OCI-LY1 (cell line): ENCODE measurements around the gene MKX.

Source experiments
- H2AFZ ChIP-seq: fragments of 200-600 bp; sonication (generic), shearing (Covaris generic); 2 replicates; pipeline ENCODE4 v1.6.0; 2014; ENCODE audit warnings: antibody characterized with exemption, mild to moderate bottlenecking, low read length
- H3F3A ChIP-seq: fragments of 200-600 bp; sonication (generic), shearing (Covaris generic); 2 replicates; pipeline ENCODE4 v1.6.0; 2014; ENCODE audit warnings: mild to moderate bottlenecking, antibody characterized with exemption, low read length, moderate library complexity; ENCODE audit not compliant: insufficient read depth
- H3K27ac ChIP-seq: fragments of 200-600 bp; sonication (generic); 2 replicates; pipeline ENCODE4 v1.5.1; 2014; ENCODE audit warnings: low read length, mixed run types, mild to moderate bottlenecking, low read depth; ENCODE audit not compliant: poor library complexity, severe bottlenecking
- H3K27me3 ChIP-seq: fragments of 200-600 bp; sonication (generic); 2 replicates; pipeline ENCODE4 v1.6.0; 2014; ENCODE audit warnings: antibody characterized with exemption, mild to moderate bottlenecking, low read length, moderate library complexity; ENCODE audit not compliant: insufficient read depth
- H3K36me3 ChIP-seq: fragments of 200-600 bp; sonication (generic); 2 replicates; pipeline ENCODE4 v1.6.1; 2014; ENCODE audit warnings: mild to moderate bottlenecking, antibody characterized with exemption, low read length, moderate library complexity, mixed read lengths; ENCODE audit not compliant: insufficient read depth
- H3K4me1 ChIP-seq: fragments of 200-600 bp; sonication (generic); 2 replicates; pipeline ENCODE4 v1.5.1; 2014; ENCODE audit warnings: mild to moderate bottlenecking, low read length, moderate library complexity; ENCODE audit not compliant: insufficient read depth, severe bottlenecking
- H3K4me2 ChIP-seq: fragments of 200-600 bp; sonication (generic), shearing (Covaris generic); 2 replicates; pipeline ENCODE4 v1.6.1; 2014; ENCODE audit warnings: low read length
- H3K4me3 ChIP-seq: fragments of 200-600 bp; sonication (generic); 2 replicates; pipeline ENCODE4 v1.5.1; 2014; ENCODE audit warnings: low read length, low read depth, mild to moderate bottlenecking, mixed read lengths; ENCODE audit not compliant: poor library complexity, severe bottlenecking
- H3K79me2 ChIP-seq: fragments of 200-600 bp; shearing (Covaris generic); 2 replicates; pipeline ENCODE4 v1.6.1; 2016; ENCODE audit warnings: mixed run types, low read length, mixed read lengths; ENCODE audit not compliant: insufficient read depth
- H3K9ac ChIP-seq: fragments of 200-600 bp; sonication (generic), shearing (Covaris generic); 2 replicates; pipeline ENCODE4 v1.6.1; 2014; ENCODE audit warnings: mild to moderate bottlenecking, low read length, mixed read lengths
- H3K9me2 ChIP-seq: fragments of 200-600 bp; sonication (generic), shearing (Covaris generic); 2 replicates; pipeline ENCODE4 v1.6.1; 2014; ENCODE audit warnings: low read depth, mild to moderate bottlenecking, low read length, mixed read lengths
- H3K9me3 ChIP-seq: fragments of 200-600 bp; shearing (Covaris generic); 2 replicates; pipeline ENCODE4 v1.6.1; 2014; ENCODE audit warnings: low read length, mixed read lengths
- H4K20me1 ChIP-seq: fragments of 200-600 bp; sonication (generic), shearing (Covaris generic); 2 replicates; pipeline ENCODE4 v1.6.0; 2016; ENCODE audit warnings: mild to moderate bottlenecking, low read length; ENCODE audit not compliant: insufficient read depth
- EZH2 ChIP-seq: fragments of 200-600 bp; sonication (generic), shearing (Covaris generic); IDR thresholded peaks from 2 replicates; pipeline ENCODE4 v1.8.0; 2017; ENCODE audit warnings: borderline replicate concordance, mixed run types, mild to moderate bottlenecking, antibody characterized with exemption, low read length, moderate library complexity, mixed read lengths
- TF ChIP-seq, protein P1 (sequence below): fragments of 200-600 bp; sonication (generic), shearing (Covaris generic); IDR thresholded peaks from 2 replicates; pipeline ENCODE4 v1.5.1; 2017; ENCODE audit warnings: mild to moderate bottlenecking, antibody characterized with exemption, low read length, moderate library complexity, mixed read lengths

Gene MKX

DNA sequence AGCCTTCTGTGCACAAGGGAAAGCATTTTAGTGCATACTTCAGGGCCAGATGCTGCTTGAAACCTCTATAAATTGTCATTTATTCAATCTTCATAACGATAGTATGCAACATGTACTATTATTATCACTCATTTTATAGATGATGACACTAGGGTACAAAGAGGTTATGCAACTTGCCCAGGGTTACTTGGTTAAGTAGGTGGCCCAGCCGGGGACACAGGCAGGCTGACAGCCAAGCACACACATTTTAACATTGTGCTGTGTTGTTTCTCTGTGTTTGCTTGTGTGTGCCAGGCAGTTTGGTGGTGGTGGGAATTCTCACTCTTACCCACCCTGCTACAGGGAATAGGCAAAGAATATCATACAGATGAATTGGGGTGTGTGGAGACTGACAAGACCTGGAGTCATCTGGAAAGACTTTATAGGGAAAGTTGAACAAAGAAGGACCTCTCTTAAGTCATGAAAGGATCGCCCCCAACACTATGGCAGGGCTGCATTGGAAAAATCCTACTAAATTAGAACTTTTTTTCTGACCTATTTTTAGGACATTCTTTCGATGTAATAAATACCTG lies 98.9 kb downstream of the MKX start:
- Histone ChIP-seq H3K9me3 (no peaks in the 10 kb centered on the region), H3K27me3 (no peaks in the 10 kb centered on the region), H3K27ac (no peak overlapping the region), H3K4me1 (no peaks in the 10 kb centered on the region), H3K79me2 (no peaks in the 10 kb centered on the region), H3K4me3 (no peak overlapping the region), H3F3A (no peaks in the 10 kb centered on the region; the same call in 1 of the 2 replicates), H3K4me2 (no peak overlapping the region), H3K9ac (no peak overlapping the region), H3K9me2 (no peaks in the 10 kb centered on the region), H3K36me3 (no peaks in the 10 kb centered on the region), H2AFZ (no peak overlapping the region), H4K20me1 (no peaks in the 10 kb centered on the region)
- TF ChIP-seq, protein P1, sequence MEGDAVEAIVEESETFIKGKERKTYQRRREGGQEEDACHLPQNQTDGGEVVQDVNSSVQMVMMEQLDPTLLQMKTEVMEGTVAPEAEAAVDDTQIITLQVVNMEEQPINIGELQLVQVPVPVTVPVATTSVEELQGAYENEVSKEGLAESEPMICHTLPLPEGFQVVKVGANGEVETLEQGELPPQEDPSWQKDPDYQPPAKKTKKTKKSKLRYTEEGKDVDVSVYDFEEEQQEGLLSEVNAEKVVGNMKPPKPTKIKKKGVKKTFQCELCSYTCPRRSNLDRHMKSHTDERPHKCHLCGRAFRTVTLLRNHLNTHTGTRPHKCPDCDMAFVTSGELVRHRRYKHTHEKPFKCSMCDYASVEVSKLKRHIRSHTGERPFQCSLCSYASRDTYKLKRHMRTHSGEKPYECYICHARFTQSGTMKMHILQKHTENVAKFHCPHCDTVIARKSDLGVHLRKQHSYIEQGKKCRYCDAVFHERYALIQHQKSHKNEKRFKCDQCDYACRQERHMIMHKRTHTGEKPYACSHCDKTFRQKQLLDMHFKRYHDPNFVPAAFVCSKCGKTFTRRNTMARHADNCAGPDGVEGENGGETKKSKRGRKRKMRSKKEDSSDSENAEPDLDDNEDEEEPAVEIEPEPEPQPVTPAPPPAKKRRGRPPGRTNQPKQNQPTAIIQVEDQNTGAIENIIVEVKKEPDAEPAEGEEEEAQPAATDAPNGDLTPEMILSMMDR: no peak
- TF ChIP-seq EZH2: no peak

DNA sequence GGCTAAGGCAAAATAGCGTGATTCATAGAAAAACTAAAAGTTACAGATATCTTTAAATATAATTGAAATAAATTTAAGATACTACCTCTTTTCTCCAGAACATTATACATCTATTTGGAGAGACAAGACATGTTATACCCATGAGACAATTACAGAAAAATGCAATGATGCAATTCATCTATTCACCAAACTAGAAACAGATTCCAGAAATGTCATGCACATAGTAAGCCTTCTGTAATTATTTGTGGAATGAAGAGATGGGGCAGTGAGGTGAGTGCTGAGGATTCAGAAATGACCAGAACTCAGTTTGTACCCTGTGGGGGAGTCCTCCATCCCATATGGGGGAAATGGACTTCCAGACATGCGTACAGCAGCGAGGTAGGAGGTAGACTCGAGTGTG lies 99.4 kb downstream of the MKX start:
- Histone ChIP-seq H3K27ac (no peak overlapping the region), H4K20me1 (no peaks in the 10 kb centered on the region), H3K79me2 (no peaks in the 10 kb centered on the region), H3K9me3 (no peaks in the 10 kb centered on the region), H3K27me3 (no peaks in the 10 kb centered on the region), H3K4me2 (no peak overlapping the region), H3K4me3 (no peak overlapping the region), H3K9me2 (no peaks in the 10 kb centered on the region), H3F3A (no peaks in the 10 kb centered on the region; the same call in 1 of the 2 replicates), H3K36me3 (no peaks in the 10 kb centered on the region), H3K9ac (no peak overlapping the region), H3K4me1 (no peaks in the 10 kb centered on the region), H2AFZ (no peak overlapping the region)
- TF ChIP-seq, protein P1: no peak
- TF ChIP-seq EZH2: no peak

DNA sequence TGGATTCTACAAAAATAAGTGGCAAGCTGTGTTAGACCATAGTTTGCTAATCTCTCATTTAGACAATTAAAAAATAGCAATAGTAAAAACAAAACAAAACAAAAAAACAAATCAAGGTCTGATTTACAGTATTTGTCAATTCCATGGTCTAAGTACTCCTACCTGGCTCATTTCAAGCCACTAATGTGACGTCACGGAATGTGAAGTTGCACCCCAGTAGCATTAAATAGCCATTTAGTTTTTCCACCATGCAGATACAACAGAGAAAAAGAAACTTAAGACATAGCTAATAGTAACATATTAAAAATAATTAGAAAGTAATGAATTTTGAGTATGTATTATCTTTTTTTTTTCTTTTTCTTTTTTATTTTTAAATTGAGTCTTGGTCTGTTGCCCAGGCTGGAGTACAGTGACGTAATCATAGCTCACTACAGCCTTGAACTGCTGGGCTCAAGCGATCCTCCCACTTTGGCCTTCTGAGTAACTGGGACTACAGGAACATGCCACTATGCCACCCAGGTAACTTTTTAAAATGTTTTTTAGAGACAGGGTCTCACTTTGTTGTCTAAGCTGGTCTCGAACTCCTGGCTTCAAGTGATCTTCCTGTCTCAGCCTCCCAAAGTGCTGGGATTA lies 101.2 kb downstream of the MKX start:
- Histone ChIP-seq H3K79me2 (no peaks in the 10 kb centered on the region), H3K36me3 (no peaks in the 10 kb centered on the region), H3K4me1 (no peaks in the 10 kb centered on the region), H3K4me2 (no peak overlapping the region), H3K4me3 (no peak overlapping the region), H3K9me3 (no peaks in the 10 kb centered on the region), H4K20me1 (no peaks in the 10 kb centered on the region), H3F3A (no peaks in the 10 kb centered on the region; the same call in 1 of the 2 replicates), H3K9me2 (no peaks in the 10 kb centered on the region), H3K27me3 (no peaks in the 10 kb centered on the region), H3K9ac (no peak overlapping the region), H2AFZ (no peak overlapping the region), H3K27ac (no peak overlapping the region)
- TF ChIP-seq, protein P1: no peak
- TF ChIP-seq EZH2: no peak
